ENCODE measurements around the gene LAMA5. TPM values are rescaled to one million over a fixed set of nuclear protein-coding genes. Genes with fewer than 3 reads are reported as not detected.

The LAMA5 gene
- total and polyA plus RNA-seq, 9 donors: 4.7 to 115 (median 42.2) TPM

- WGBS, 3 donors: 3 to 4% (median 3%) methylated on average over 24 of the region's 24 CpGs
- peak; percentile 27 for TF ChIP-seq POLR2A (IDR thresholded peaks at IDR 0.05)
- peak in 2 of 3 donors; percentile 86 to 91 for TF ChIP-seq CTCF (IDR thresholded peaks at IDR 0.05)
- no peak for TF ChIP-seq EP300 (IDR thresholded peaks at IDR 0.05)
Observed at GRCh38 chr20:62301773-62302340, 65.3 kb downstream of the LAMA5 start.

GRCh38 chr20:62301111-62301668 is 65.9 kb downstream of the LAMA5 start:
- H3K4me1 ChIP-seq (ENCODE audit: insufficient read depth): peaks cover 11% of the 10 kb centered on the region
- 83 to 87% (median 83%) methylated on average over 11 of the region's 11 CpGs for WGBS, 3 donors
- H3K9me3 ChIP-seq: no peaks in the 10 kb centered on the region
- intact Hi-C loops (cut with DNase I): loop anchor here in 3 of 4 donors (2.0 to 10.0 kb wide), 6 partner anchors 64 to 491 kb away; partner anchors contain the start of gene LAMA5 (in 1 of the 3)
- no peaks in the 10 kb centered on the region for H3K36me3 ChIP-seq
- no peak overlapping the region for H3K27ac ChIP-seq
- no peak for TF ChIP-seq CTCF (IDR thresholded peaks at IDR 0.05)
- H3K4me3 ChIP-seq: no peak overlapping the region
- DNase-seq: peak in 1 of 5 donors; percentile 39
- no peaks in the 10 kb centered on the region for H3K27me3 ChIP-seq

More at GRCh38 chr20:62301773-62302340, 65.3 kb downstream of the LAMA5 start:
- H3K4me3 ChIP-seq: peak overlapping the region; percentile 88
- peak; percentile 81 to 90 (median 85) for DNase-seq
- intact Hi-C loops (cut with DNase I): loop anchor here (2.0 to 10.0 kb wide), 7 partner anchors 63 to 490 kb away; partner anchors contain the start of gene LAMA5 (in 1 of the 4)
- no peaks in the 10 kb centered on the region for H3K36me3 ChIP-seq
- H3K27ac ChIP-seq: peak overlapping the region; percentile 88 to 98
- peaks cover 11% of the 10 kb centered on the region for H3K4me1 ChIP-seq (ENCODE audit: insufficient read depth)
- H3K9me3 ChIP-seq: no peaks in the 10 kb centered on the region
- no peaks in the 10 kb centered on the region for H3K27me3 ChIP-seq

GRCh38 chr20:62300319-62300718 is 66.8 kb downstream of the LAMA5 start:
- Histone ChIP-seq H3K9me3 (no peaks in the 10 kb centered on the region), H3K27ac (no peak overlapping the region), H3K36me3 (no peaks in the 10 kb centered on the region), H3K4me3 (no peak overlapping the region), H3K4me1 (ENCODE audit: insufficient read depth) (peaks cover 11% of the 10 kb centered on the region), H3K27me3 (no peaks in the 10 kb centered on the region)
- intact Hi-C loops (cut with DNase I): loop anchor here in 3 of 4 donors (2.0 to 10.0 kb wide), 6 partner anchors 64 to 492 kb away; partner anchors contain the start of gene LAMA5 (in 1 of the 3)
- TF ChIP-seq EP300 (IDR thresholded peaks at IDR 0.05): no peak
- 66 to 79% (median 70%) methylated on average over 11 of the region's 11 CpGs for WGBS, 3 donors
- DNase-seq: peak in 1 of 5 donors; percentile 37

- DNase-seq: no peak
- H3K9me3 ChIP-seq: no peaks in the 10 kb centered on the region
- peaks cover 11% of the 10 kb centered on the region for H3K4me1 ChIP-seq (ENCODE audit: insufficient read depth)
- no peaks in the 10 kb centered on the region for H3K36me3 ChIP-seq
- WGBS, 3 donors: 52 to 66% (median 60%) methylated on average over 12 of the region's 12 CpGs
- no peak overlapping the region for H3K4me3 ChIP-seq
- H3K27me3 ChIP-seq: no peaks in the 10 kb centered on the region
- TF ChIP-seq POLR2A (IDR thresholded peaks at IDR 0.05): no peak
- TF ChIP-seq CTCF (IDR thresholded peaks at IDR 0.05): no peak
- no peak for TF ChIP-seq EP300 (IDR thresholded peaks at IDR 0.05)
- intact Hi-C loops (cut with DNase I): loop anchor here in 3 of 4 donors (2.0 to 10.0 kb wide), 6 partner anchors 65 to 493 kb away; partner anchors contain the start of gene LAMA5 (in 1 of the 3)
- H3K27ac ChIP-seq: no peak overlapping the region
Observed at GRCh38 chr20:62299666-62300236, 67.4 kb downstream of the LAMA5 start.

All from ovary (tissue), 9 donors.